NCI-H526 treated with DMSO at 0.1 percent for 48 hours (cell line): ENCODE results near the gene ADGRF1.

Source experiments
- DNase-seq: peaks from one replicate; lab custom pipeline; 2025; lab: John Stamatoyannopoulos, UW

The ADGRF1 gene

GRCh38 chr6:46979206-46979605 lies 62.9 kb downstream of the ADGRF1 start:
- DNase-seq = no peak

GRCh38 chr6:46974786-46975185 lies 67.3 kb downstream of the ADGRF1 start:
- DNase-seq = no peak

- no peak for DNase-seq
These were observed 69.1 kb downstream of the ADGRF1 start for GRCh38 chr6:46973029-46973428.

GRCh38 chr6:46972531-46972930 lies 69.6 kb downstream of the ADGRF1 start:
- no peak for DNase-seq

GRCh38 chr6:46969206-46969605 lies 72.9 kb downstream of the ADGRF1 start:
- DNase-seq = no peak

- no peak for DNase-seq
These were observed 74.2 kb downstream of the ADGRF1 start for GRCh38 chr6:46967826-46968349.

- no peak for DNase-seq
These were observed 77.2 kb downstream of the ADGRF1 start for GRCh38 chr6:46964716-46965519.

GRCh38 chr6:46963626-46964025 lies 78.5 kb downstream of the ADGRF1 start:
- DNase-seq = no peak

GRCh38 chr6:46963039-46963438 lies 79.1 kb downstream of the ADGRF1 start:
- no peak for DNase-seq

- no peak for DNase-seq
These were observed 80.4 kb downstream of the ADGRF1 start for GRCh38 chr6:46961711-46962110.

GRCh38 chr6:46961232-46961631 lies 80.9 kb downstream of the ADGRF1 start:
- no peak for DNase-seq

- DNase-seq = no peak
These were observed 82.7 kb downstream of the ADGRF1 start for GRCh38 chr6:46959419-46959818.

GRCh38 chr6:46956409-46956808 lies 85.7 kb downstream of the ADGRF1 start:
- no peak for DNase-seq

GRCh38 chr6:46954837-46955451 lies 87.2 kb downstream of the ADGRF1 start:
- no peak for DNase-seq

- no peak for DNase-seq
These were observed 88.2 kb downstream of the ADGRF1 start for GRCh38 chr6:46953921-46954320.

GRCh38 chr6:46949632-46950280 lies 92.4 kb downstream of the ADGRF1 start:
- DNase-seq = no peak

- no peak for DNase-seq
These were observed 93.4 kb downstream of the ADGRF1 start for GRCh38 chr6:46948699-46949098.
